ENCODE measurements around the gene COQ6.
"Not testable (repeated sequence)": the region's sequence is repeated elsewhere in the genome, so short reads cannot be mapped to it uniquely, and the experiment has no call there.

Gene COQ6

GRCh38 chr14:73945159-73945670 lies 4.9 kb upstream of the COQ6 start:
- Histone ChIP-seq H3K9me3 (no peaks in the 10 kb centered on the region), H3K4me3 (no peak overlapping the region), H3K36me3 (replicated peaks) (no peaks in the 10 kb centered on the region), H3K27me3 (ENCODE audit: low read depth) (no peaks in the 10 kb centered on the region), H3K4me1 (no peaks in the 10 kb centered on the region)
- no peak for DNase-seq (ENCODE audit: low spot score in 2 of 2)
- in situ Hi-C loops (cut with MboI; ENCODE audit: low sequenced_read_pairs) = no loop called here

- Histone ChIP-seq H3K27me3 (ENCODE audit: low read depth) (no peaks in the 10 kb centered on the region), H3K4me1 (peaks cover 7% of the 10 kb centered on the region), H3K36me3 (replicated peaks) (peaks cover 27% of the 10 kb centered on the region), H3K9me3 (no peaks in the 10 kb centered on the region), H3K4me3 (no peak overlapping the region)
- in situ Hi-C loops (cut with MboI; ENCODE audit: low sequenced_read_pairs) = no loop called here
- DNase-seq (ENCODE audit: low spot score in 2 of 2) = no peak
Observed at GRCh38 chr14:73953731-73954130, 3.6 kb downstream of the COQ6 start.

GRCh38 chr14:73955674-73956073 lies 5.6 kb downstream of the COQ6 start:
- Histone ChIP-seq H3K36me3 (replicated peaks) (peaks cover 43% of the 10 kb centered on the region), H3K4me1 (peaks cover 4% of the 10 kb centered on the region), H3K9me3 (no peaks in the 10 kb centered on the region), H3K4me3 (no peak overlapping the region), H3K27me3 (ENCODE audit: low read depth) (no peaks in the 10 kb centered on the region)
- DNase-seq (ENCODE audit: low spot score in 2 of 2) = no peak
- in situ Hi-C loops (cut with MboI; ENCODE audit: low sequenced_read_pairs) = no loop called here

- no peak for DNase-seq (ENCODE audit: low spot score in 2 of 2)
- Histone ChIP-seq H3K4me1 (no peaks in the 10 kb centered on the region), H3K9me3 (no peaks in the 10 kb centered on the region), H3K4me3 (no peak overlapping the region), H3K27me3 (ENCODE audit: low read depth) (no peaks in the 10 kb centered on the region), H3K36me3 (replicated peaks) (peaks cover 57% of the 10 kb centered on the region)
- in situ Hi-C loops (cut with MboI; ENCODE audit: low sequenced_read_pairs) = no loop called here
Observed at GRCh38 chr14:73958591-73958990, 8.5 kb downstream of the COQ6 start.

- Histone ChIP-seq H3K4me1 (no peaks in the 10 kb centered on the region), H3K4me3 (no peak overlapping the region), H3K36me3 (replicated peaks) (peaks cover 49% of the 10 kb centered on the region), H3K9me3 (no peaks in the 10 kb centered on the region), H3K27me3 (ENCODE audit: low read depth) (no peaks in the 10 kb centered on the region)
- in situ Hi-C loops (cut with MboI; ENCODE audit: low sequenced_read_pairs) = no loop called here
- DNase-seq (ENCODE audit: low spot score in 2 of 2) = no peak
Observed at GRCh38 chr14:73961192-73961591, 11.1 kb downstream of the COQ6 start.

GRCh38 chr14:73965216-73965615 lies 15.1 kb downstream of the COQ6 start:
- Histone ChIP-seq H3K27me3 (ENCODE audit: low read depth) (no peaks in the 10 kb centered on the region), H3K4me1 (no peaks in the 10 kb centered on the region), H3K36me3 (replicated peaks) (peaks cover 39% of the 10 kb centered on the region), H3K4me3 (no peak overlapping the region), H3K9me3 (no peaks in the 10 kb centered on the region)
- in situ Hi-C loops (cut with MboI; ENCODE audit: low sequenced_read_pairs) = no loop called here
- no peak for DNase-seq (ENCODE audit: low spot score in 2 of 2)

- no peak for DNase-seq (ENCODE audit: low spot score in 2 of 2)
- H3K27me3 ChIP-seq (ENCODE audit: low read depth) = no peaks in the 10 kb centered on the region
- H3K36me3 ChIP-seq (replicated peaks) = peaks cover 22% of the 10 kb centered on the region
- H3K9me3 ChIP-seq = no peaks in the 10 kb centered on the region
- no peaks in the 10 kb centered on the region for H3K4me1 ChIP-seq
- no peak overlapping the region for H3K4me3 ChIP-seq
- in situ Hi-C loops (cut with MboI; ENCODE audit: low sequenced_read_pairs) = no loop called here
Observed at GRCh38 chr14:73968885-73969284, 18.8 kb downstream of the COQ6 start.

- H3K27me3 ChIP-seq (ENCODE audit: low read depth) = no peaks in the 10 kb centered on the region
- peaks cover 16% of the 10 kb centered on the region for H3K36me3 ChIP-seq (replicated peaks)
Observed at GRCh38 chr14:73973497-73973896, 23.4 kb downstream of the COQ6 start.

GRCh38 chr14:73976125-73976524 lies 26.0 kb downstream of the COQ6 start:
- no peak for DNase-seq (ENCODE audit: low spot score in 2 of 2)
- no peaks in the 10 kb centered on the region for H3K9me3 ChIP-seq
- H3K36me3 ChIP-seq (replicated peaks) = peaks cover 5% of the 10 kb centered on the region
- in situ Hi-C loops (cut with MboI; ENCODE audit: low sequenced_read_pairs) = no loop called here
- H3K4me1 ChIP-seq = no peaks in the 10 kb centered on the region
- H3K27me3 ChIP-seq (ENCODE audit: low read depth) = no peaks in the 10 kb centered on the region
- H3K4me3 ChIP-seq = no peak overlapping the region

More at GRCh38 chr14:73973497-73973896, 23.4 kb downstream of the COQ6 start:
- no peaks in the 10 kb centered on the region for H3K9me3 ChIP-seq
- no peak for DNase-seq (ENCODE audit: low spot score in 2 of 2)
- no peaks in the 10 kb centered on the region for H3K4me1 ChIP-seq
- no peak overlapping the region for H3K4me3 ChIP-seq
- in situ Hi-C loops (cut with MboI; ENCODE audit: low sequenced_read_pairs) = no loop called here

GRCh38 chr14:73977896-73978295 lies 27.8 kb downstream of the COQ6 start:
- in situ Hi-C loops (cut with MboI; ENCODE audit: low sequenced_read_pairs) = no loop called here
- H3K27me3 ChIP-seq (ENCODE audit: low read depth) = no peaks in the 10 kb centered on the region
- peaks cover 5% of the 10 kb centered on the region for H3K36me3 ChIP-seq (replicated peaks)
- no peak for DNase-seq (ENCODE audit: low spot score in 2 of 2)
- no peak overlapping the region for H3K4me3 ChIP-seq
- no peaks in the 10 kb centered on the region for H3K9me3 ChIP-seq
- no peaks in the 10 kb centered on the region for H3K4me1 ChIP-seq

GRCh38 chr14:73988065-73988464 lies 38.0 kb downstream of the COQ6 start:
- no peak for DNase-seq (ENCODE audit: low spot score in 2 of 2)
- Histone ChIP-seq H3K4me3 (no peak overlapping the region), H3K4me1 (no peaks in the 10 kb centered on the region), H3K36me3 (replicated peaks) (peaks cover 18% of the 10 kb centered on the region), H3K9me3 (no peaks in the 10 kb centered on the region), H3K27me3 (ENCODE audit: low read depth) (no peaks in the 10 kb centered on the region)
- in situ Hi-C loops (cut with MboI; ENCODE audit: low sequenced_read_pairs) = no loop called here

- H3K27me3 ChIP-seq (ENCODE audit: low read depth); H3K4me3 ChIP-seq; H3K9me3 ChIP-seq; H3K4me1 ChIP-seq; DNase-seq (ENCODE audit: low spot score in 2 of 2); in situ Hi-C loops (cut with MboI; ENCODE audit: low sequenced_read_pairs): not testable (repeated sequence)
- H3K36me3 ChIP-seq (replicated peaks) = peaks cover 18% of the 10 kb centered on the region
Observed at GRCh38 chr14:73988656-73989055, 38.6 kb downstream of the COQ6 start.

GRCh38 chr14:73991092-73991491 lies 41.0 kb downstream of the COQ6 start:
- DNase-seq (ENCODE audit: low spot score in 2 of 2) = no peak
- Histone ChIP-seq H3K27me3 (ENCODE audit: low read depth) (no peaks in the 10 kb centered on the region), H3K4me3 (no peak overlapping the region), H3K36me3 (replicated peaks) (peaks cover 12% of the 10 kb centered on the region), H3K4me1 (no peaks in the 10 kb centered on the region), H3K9me3 (no peaks in the 10 kb centered on the region)
- in situ Hi-C loops (cut with MboI; ENCODE audit: low sequenced_read_pairs) = no loop called here

GRCh38 chr14:73994926-73995325 lies 44.8 kb downstream of the COQ6 start:
- H3K4me3 ChIP-seq; H3K9me3 ChIP-seq; DNase-seq (ENCODE audit: low spot score in 2 of 2); H3K36me3 ChIP-seq (replicated peaks); in situ Hi-C loops (cut with MboI; ENCODE audit: low sequenced_read_pairs); H3K4me1 ChIP-seq; H3K27me3 ChIP-seq (ENCODE audit: low read depth): not testable (repeated sequence)

- Histone ChIP-seq H3K9me3 (no peaks in the 10 kb centered on the region), H3K27me3 (ENCODE audit: low read depth) (no peaks in the 10 kb centered on the region), H3K4me1 (no peaks in the 10 kb centered on the region), H3K36me3 (replicated peaks) (no peaks in the 10 kb centered on the region), H3K4me3 (no peak overlapping the region)
- no peak for DNase-seq (ENCODE audit: low spot score in 2 of 2)
- in situ Hi-C loops (cut with MboI; ENCODE audit: low sequenced_read_pairs) = no loop called here
Observed at GRCh38 chr14:73995977-73996378, 45.9 kb downstream of the COQ6 start.

Data from HAP-1 (cell line).